Spinal cord (tissue), 10 donors: ENCODE results near the gene RNF145. TPM values are rescaled to one million over a fixed set of nuclear protein-coding genes. Genes with fewer than 3 reads are reported as not detected.

Source experiments
- DNase-seq, 6 donors: peaks; one replicate each; pipeline versions ENCODE4 v3.0.0 to v3.0.0-alpha.2; 2013 to 2015; ENCODE audit warnings: low spot score in 6 of 6, low read depth in 4 of 6
- H3K27ac ChIP-seq: one replicate; pipeline ENCODE4 v1.5.1; 2013; ENCODE audit warnings: low read depth, low read length, control low read depth
- H3K27me3 ChIP-seq: one replicate; pipeline ENCODE4 v1.6.1; 2013; ENCODE audit warnings: low read length; ENCODE audit not compliant: control insufficient read depth, insufficient read depth
- H3K36me3 ChIP-seq: one replicate; pipeline ENCODE4 v1.6.1; 2013; ENCODE audit warnings: low read length; ENCODE audit not compliant: control insufficient read depth, insufficient read depth
- H3K4me1 ChIP-seq: one replicate; pipeline ENCODE4 v1.6.1; 2013; ENCODE audit warnings: low read length; ENCODE audit not compliant: control insufficient read depth, insufficient read depth
- H3K4me3 ChIP-seq: one replicate; pipeline ENCODE4 v1.5.1; 2013; ENCODE audit warnings: low read depth, low read length, control low read depth
- H3K9me3 ChIP-seq: one replicate; pipeline ENCODE4 v1.6.1; 2013; ENCODE audit warnings: low read length; ENCODE audit not compliant: control insufficient read depth, insufficient read depth
- WGBS: methylation state at CpG from one replicate; pipeline ENCODE4 v1.1.5; 2013; ENCODE audit warnings: missing lambda C conversion rate; ENCODE audit not compliant: insufficient coverage; 5-methylcytosine and 5-hydroxymethylcytosine counted together
- polyA plus RNA-seq, 2 donors: library from polyadenylated mRNA; unstranded; fragments of 120-200 nt; gene quantifications; one replicate each; pipeline ENCODE4 v1.2.1, GENCODE V29; 2013; ENCODE audit not compliant: insufficient read length in 2 of 2
- total RNA-seq, 2 donors: library from RNA; depleted of rRNA in 1 of 2; stranded (reverse); fragments of 120-200 nt in 1 of 2; fragments of >200 nt in 1 of 2; gene quantifications; one replicate each; pipeline versions ENCODE4 v1.2.3 to v1.2.4, GENCODE V29; 2013 to 2014
- donor health status: healthy.

The RNF145 gene
- total and polyA plus RNA-seq, 4 donors: 52.2 to 105 (median 85.6) TPM

DNA sequence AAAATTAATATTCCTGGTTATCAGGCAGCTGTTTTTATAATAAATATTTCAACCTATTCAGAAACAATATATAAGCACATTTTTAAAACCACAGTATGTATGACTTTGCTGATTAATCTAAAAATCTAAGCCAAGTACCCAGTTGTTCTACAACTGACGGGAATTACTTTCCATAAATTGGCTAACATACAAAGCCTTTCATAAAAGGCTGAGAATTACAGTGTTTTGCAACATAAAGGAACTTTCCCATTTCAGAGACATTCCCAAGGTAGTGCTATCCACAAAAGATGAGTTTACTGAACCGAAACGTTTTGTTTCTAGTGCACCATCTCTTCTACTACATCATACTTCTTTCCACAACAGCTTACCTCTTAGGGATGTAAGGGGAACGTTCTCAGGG, 7.2 kb downstream of the RNF145 start:
- Histone ChIP-seq H3K4me1 (peaks cover 5% of the 10 kb centered on the region), H3K36me3 (peaks cover 4% of the 10 kb centered on the region), H3K4me3 (no peak overlapping the region), H3K27ac (no peak overlapping the region), H3K27me3 (no peaks in the 10 kb centered on the region), H3K9me3 (no peaks in the 10 kb centered on the region)
- 80% methylated on average over 1 of the region's 4 CpGs for WGBS
- peak in 1 of 6 donors; percentile 26 for DNase-seq

DNA sequence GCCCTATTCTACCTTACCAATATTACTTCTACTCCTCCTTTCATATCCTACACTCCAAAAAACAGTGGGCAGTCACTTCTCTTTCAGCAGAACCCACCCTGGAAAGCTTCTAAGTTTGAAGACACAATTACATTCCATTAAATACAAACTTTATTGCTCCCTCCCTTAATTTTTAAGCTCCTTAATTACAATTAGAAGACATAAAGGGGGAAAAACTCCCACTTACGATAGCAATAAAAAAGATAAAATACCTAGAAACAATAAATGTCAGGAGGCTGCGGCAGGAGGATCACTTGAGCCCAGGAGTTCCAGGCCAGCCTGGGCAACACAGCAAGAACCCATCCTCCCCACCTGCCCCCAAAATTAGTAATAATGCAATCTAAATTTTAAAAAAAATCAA, 9.6 kb downstream of the RNF145 start:
- Histone ChIP-seq H3K27ac (no peak overlapping the region), H3K27me3 (no peaks in the 10 kb centered on the region), H3K36me3 (peaks cover 4% of the 10 kb centered on the region), H3K9me3 (no peaks in the 10 kb centered on the region), H3K4me3 (no peak overlapping the region), H3K4me1 (peaks cover 5% of the 10 kb centered on the region)
- no peak for DNase-seq
- no CpG with 5 or more reads among the region's 2 CpGs for WGBS

DNA sequence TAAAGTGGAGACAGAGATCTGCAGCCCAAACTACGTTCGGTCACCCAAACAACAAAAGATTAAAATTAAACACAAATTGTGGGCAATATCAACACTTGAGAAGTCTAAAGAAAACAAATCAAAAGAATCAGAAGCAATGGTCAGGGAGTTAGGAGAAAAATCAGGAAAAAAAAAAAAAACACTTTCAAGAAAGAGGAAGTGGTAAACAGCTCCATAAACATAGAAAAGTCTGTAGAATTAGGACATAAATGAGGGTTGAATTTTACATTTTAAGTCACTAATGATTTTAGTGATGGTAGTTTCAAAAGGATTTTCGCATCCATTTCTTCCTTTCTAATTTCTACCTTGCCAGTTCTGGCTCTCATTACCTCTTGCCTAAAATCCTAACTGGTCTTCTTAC, 10.1 kb downstream of the RNF145 start:
- no CpG with 5 or more reads among the region's 3 CpGs for WGBS
- no peaks in the 10 kb centered on the region for H3K9me3 ChIP-seq
- H3K36me3 ChIP-seq: peaks cover 5% of the 10 kb centered on the region
- H3K4me1 ChIP-seq: peaks cover 2% of the 10 kb centered on the region
- no peak overlapping the region for H3K4me3 ChIP-seq
- no peak overlapping the region for H3K27ac ChIP-seq
- H3K27me3 ChIP-seq: no peaks in the 10 kb centered on the region
- no peak for DNase-seq

DNA sequence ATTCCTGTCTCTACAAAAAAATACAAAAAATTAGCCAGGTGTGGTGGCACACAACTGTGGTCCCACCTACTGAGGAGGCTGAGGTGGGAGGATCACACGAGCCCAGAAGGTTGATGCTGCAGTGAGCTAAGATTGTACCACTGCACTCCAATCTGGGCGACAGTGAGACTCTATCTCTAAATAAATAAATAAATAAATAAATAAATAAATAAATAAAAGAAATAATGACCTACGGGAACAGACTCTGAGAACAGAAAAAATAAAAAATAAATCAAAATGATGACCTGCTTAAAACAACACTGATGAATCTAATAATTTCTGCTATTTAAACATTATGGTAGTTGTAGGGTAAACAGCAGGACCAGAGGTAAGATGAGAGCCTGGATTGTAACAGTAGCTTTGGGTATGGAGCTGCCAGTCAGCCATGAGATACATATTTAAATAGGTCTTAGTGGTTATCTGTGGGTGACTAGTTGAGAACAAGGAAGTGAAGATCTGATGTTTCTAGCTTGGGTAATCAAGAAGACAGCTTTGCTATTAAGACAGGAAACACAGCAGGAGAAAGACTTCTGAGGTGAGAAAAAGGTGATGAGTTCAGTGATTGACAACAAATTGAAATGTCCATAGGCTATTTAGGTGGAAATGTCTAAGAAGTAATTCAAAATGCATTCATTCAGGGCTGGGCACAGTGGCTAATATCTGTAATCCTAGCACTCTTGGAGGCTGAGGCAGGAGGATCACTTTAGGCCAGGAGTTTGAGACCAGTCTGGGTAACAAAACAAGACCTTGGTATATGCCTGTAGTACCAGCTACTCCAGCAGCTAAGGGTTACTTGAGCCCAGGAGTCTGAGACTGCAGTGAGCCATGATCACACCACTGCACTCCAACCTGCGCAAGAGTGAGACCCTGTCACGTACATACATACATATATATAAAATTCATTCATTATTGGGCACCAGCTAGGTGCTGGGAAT, 11.0 kb downstream of the RNF145 start:
- H3K4me3 ChIP-seq: no peak overlapping the region
- H3K27ac ChIP-seq: no peak overlapping the region
- H3K27me3 ChIP-seq: no peaks in the 10 kb centered on the region
- H3K9me3 ChIP-seq: no peaks in the 10 kb centered on the region
- DNase-seq: no peak
- H3K4me1 ChIP-seq: no peaks in the 10 kb centered on the region
- H3K36me3 ChIP-seq: peaks cover 7% of the 10 kb centered on the region
- no CpG with 5 or more reads among the region's 5 CpGs for WGBS

DNA sequence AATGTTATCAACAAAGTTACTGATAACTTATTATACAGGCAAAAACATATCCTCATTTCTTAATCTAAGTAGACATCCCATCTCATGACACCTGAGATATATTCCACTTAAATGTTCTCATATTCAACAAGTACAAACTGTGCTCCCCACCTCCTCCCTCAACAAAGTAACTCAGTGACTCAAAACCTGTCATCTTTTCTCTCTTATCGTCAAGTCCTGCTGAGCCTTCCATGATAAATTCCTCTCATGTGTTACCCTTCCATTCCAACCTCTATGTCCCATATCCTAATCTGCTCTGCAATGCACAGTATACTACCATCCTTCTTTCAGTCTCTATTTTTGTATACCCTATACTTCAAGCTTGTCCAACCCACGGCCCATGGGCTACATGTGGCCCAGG, 13.6 kb downstream of the RNF145 start:
- Histone ChIP-seq H3K27ac (no peak overlapping the region), H3K4me1 (no peaks in the 10 kb centered on the region), H3K36me3 (peaks cover 7% of the 10 kb centered on the region), H3K4me3 (no peak overlapping the region), H3K9me3 (no peaks in the 10 kb centered on the region), H3K27me3 (no peaks in the 10 kb centered on the region)
- no peak for DNase-seq
- 91% methylated on average over 1 of the region's 2 CpGs for WGBS

DNA sequence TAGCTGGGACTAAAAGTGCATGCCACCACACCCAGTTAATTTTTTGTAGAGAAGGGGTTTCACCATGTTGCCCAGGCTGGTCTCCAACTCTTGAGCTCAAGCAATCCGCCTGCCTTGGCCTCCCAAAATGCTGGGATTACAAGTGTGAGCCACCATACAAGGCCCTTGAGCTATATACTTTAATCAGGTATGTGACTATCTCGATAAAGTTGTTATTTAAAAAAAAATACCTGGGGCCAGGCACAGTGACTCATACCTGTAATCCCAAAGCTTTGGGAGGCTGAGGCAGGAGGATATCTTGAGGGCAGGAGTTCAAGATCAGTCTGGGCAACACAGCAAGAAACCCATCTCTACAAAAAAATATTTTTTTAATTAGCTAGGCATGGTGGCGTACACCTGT, 19.2 kb downstream of the RNF145 start:
- 100% methylated on average over 1 of the region's 3 CpGs for WGBS
- DNase-seq: no peak
- Histone ChIP-seq H3K9me3 (no peaks in the 10 kb centered on the region), H3K4me1 (no peaks in the 10 kb centered on the region), H3K4me3 (no peak overlapping the region), H3K36me3 (peaks cover 2% of the 10 kb centered on the region), H3K27me3 (no peaks in the 10 kb centered on the region), H3K27ac (no peak overlapping the region)

DNA sequence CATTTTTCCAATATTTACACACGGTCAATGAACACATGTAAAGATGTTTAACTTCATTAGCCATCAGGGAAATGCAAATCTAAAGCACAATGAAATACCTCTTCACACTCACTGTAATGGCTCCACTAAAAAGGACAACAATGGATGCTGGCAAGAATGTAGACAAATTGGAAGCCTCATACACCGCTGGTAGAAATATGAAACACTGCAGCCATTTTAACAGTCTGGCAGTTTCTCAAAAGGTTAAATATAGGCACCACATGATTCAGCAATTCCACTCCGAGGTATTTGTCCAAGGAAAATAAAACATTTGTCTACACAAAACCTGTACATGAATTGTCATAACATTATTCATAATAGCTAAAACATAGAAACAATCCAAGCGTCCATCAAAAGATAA, 20.0 kb downstream of the RNF145 start:
- Histone ChIP-seq H3K4me3 (no peak overlapping the region), H3K27me3 (no peaks in the 10 kb centered on the region), H3K36me3 (peaks cover 2% of the 10 kb centered on the region), H3K9me3 (no peaks in the 10 kb centered on the region), H3K27ac (no peak overlapping the region), H3K4me1 (no peaks in the 10 kb centered on the region)
- WGBS: 60% methylated on average over 1 of the region's 4 CpGs
- DNase-seq: no peak

DNA sequence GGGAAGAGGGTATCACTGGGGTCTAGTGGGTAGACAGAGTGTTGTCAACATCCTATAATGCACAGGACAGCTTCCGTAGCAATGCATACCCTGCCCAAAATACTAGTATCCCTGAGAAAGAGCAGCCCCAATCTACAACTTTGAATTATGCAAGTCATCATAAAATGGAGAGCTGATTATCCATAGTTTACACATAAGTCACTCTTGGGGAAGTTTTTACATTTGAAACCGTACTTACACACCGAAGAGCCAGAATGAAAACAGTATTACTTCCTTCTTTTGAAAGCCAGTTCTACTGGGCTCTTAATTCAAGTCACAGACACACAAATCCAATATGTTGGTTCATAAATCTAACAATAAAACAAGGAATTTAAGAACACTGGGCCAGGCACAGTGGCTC, 21.6 kb downstream of the RNF145 start:
- no CpG with 5 or more reads among the region's 3 CpGs for WGBS
- DNase-seq: no peak
- H3K4me1 ChIP-seq: no peaks in the 10 kb centered on the region

DNA sequence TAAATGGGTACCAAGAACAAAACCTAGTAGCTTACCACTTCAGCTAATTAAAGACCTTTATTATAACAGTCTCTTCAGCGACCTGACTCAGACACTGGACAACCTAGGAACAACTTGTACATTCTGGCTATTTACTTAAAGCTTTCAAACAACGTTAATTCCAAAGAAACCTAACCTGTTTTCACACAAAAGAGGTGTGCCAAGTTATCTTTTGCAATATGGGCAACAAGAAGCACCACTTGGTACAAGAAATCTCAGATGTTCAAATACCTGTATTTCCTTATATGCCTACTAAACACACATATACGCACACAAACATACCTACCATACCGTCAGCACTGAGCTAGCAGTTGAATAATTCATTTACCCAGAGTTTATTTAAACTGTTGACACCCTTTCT, 23.0 kb downstream of the RNF145 start:
- Histone ChIP-seq H3K27me3 (no peaks in the 10 kb centered on the region), H3K4me1 (no peaks in the 10 kb centered on the region), H3K36me3 (no peaks in the 10 kb centered on the region), H3K27ac (no peak overlapping the region), H3K9me3 (no peaks in the 10 kb centered on the region), H3K4me3 (no peak overlapping the region)
- DNase-seq: no peak
- WGBS: 81% methylated on average over 2 of the region's 4 CpGs

More for the DNA sequence above, 21.6 kb downstream of the RNF145 start:
- Histone ChIP-seq H3K27me3 (no peaks in the 10 kb centered on the region), H3K27ac (no peak overlapping the region), H3K4me3 (no peak overlapping the region), H3K9me3 (no peaks in the 10 kb centered on the region), H3K36me3 (no peaks in the 10 kb centered on the region)

DNA sequence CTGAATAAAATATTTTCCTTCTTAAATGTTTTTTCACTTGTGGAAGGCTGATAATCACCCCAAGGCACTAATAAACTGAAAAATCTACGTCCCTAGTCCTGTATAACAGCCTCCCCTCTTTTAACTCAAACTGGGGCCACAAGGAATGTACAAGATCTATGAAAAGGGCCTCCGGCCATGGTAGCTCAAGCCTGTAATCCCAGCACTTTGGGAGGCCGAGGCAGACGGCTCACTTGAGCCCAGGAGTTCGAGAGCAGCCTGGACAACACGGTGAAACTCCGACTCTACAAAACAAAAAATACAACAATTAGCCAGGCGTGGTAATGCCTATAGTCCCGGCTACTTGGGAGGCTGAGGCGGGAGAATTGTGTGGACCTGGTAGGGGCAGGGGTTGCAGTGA, 23.6 kb downstream of the RNF145 start:
- Histone ChIP-seq H3K9me3 (no peaks in the 10 kb centered on the region), H3K27ac (no peak overlapping the region), H3K27me3 (no peaks in the 10 kb centered on the region), H3K4me1 (no peaks in the 10 kb centered on the region), H3K36me3 (no peaks in the 10 kb centered on the region), H3K4me3 (no peak overlapping the region)
- no peak for DNase-seq
- WGBS: 74% methylated on average over 5 of the region's 10 CpGs
